Osteoblast (primary cell): ENCODE data around the gene IGDCC3. TPM values are rescaled to one million over a fixed set of nuclear protein-coding genes. Genes with fewer than 3 reads are reported as not detected.

Source experiments
- DNase-seq: peaks from one replicate; pipeline ENCODE4 v3.0.0; 2011; ENCODE audit warnings: low spot score, mixed read lengths; ENCODE audit not compliant: insufficient read length; ENCODE audit errors: missing footprints
- H2AFZ ChIP-seq: 2 replicates; pipeline ENCODE4 v1.6.0; 2011; ENCODE audit warnings: mild to moderate bottlenecking, low read length
- H3K27ac ChIP-seq: 2 replicates; pipeline ENCODE4 v1.5.1; 2011; ENCODE audit warnings: mild to moderate bottlenecking, low read depth, low read length, moderate library complexity
- H3K27me3 ChIP-seq: 2 replicates; pipeline ENCODE4 v1.6.0; 2012; ENCODE audit warnings: mild to moderate bottlenecking, control low read depth, inconsistent platforms, low read length, moderate library complexity; ENCODE audit not compliant: insufficient read depth
- H3K36me3 ChIP-seq: 2 replicates; pipeline ENCODE4 v1.5.1; 2011; ENCODE audit warnings: mild to moderate bottlenecking, low read length, control low read depth, moderate library complexity; ENCODE audit not compliant: insufficient read depth
- H3K4me1 ChIP-seq: 2 replicates; pipeline ENCODE4 v1.5.1; 2011; ENCODE audit warnings: mild to moderate bottlenecking, low read length, control low read depth, moderate library complexity; ENCODE audit not compliant: insufficient read depth
- H3K4me2 ChIP-seq: 2 replicates; pipeline ENCODE4 v1.6.0; 2011; ENCODE audit warnings: mild to moderate bottlenecking, low read length; ENCODE audit not compliant: insufficient read depth
- H3K4me3 ChIP-seq: fragments of 200-600 bp; sonication (generic); 3 replicates; pipeline ENCODE4 v1.5.1; 2012; ENCODE audit warnings: mild to moderate bottlenecking, low read length, inconsistent platforms; ENCODE audit not compliant: insufficient read depth
- H3K79me2 ChIP-seq: 2 replicates; pipeline ENCODE4 v1.6.0; 2012; ENCODE audit warnings: mild to moderate bottlenecking, low read length, control low read depth, inconsistent platforms; ENCODE audit not compliant: insufficient read depth
- H3K9me3 ChIP-seq: 2 replicates; pipeline ENCODE4 v1.5.1; 2011; ENCODE audit warnings: low read depth, low read length, control low read depth
- H4K20me1 ChIP-seq: 2 replicates; pipeline ENCODE4 v1.6.0; 2012; ENCODE audit warnings: mild to moderate bottlenecking, low read length, control low read depth; ENCODE audit not compliant: insufficient read depth
- total RNA-seq: library from RNA; depleted of rRNA; stranded (reverse); fragments of >200 nt; gene quantifications from 2 replicates; pipeline ENCODE4 v1.2.3, GENCODE V29; 2012
- TF ChIP-seq, protein P1 (sequence below): IDR thresholded peaks from 2 replicates; pipeline ENCODE4 v1.5.1; 2011; ENCODE audit warnings: mild to moderate bottlenecking, low read depth, low read length, moderate library complexity; ENCODE audit errors: extremely low read depth

The IGDCC3 gene
- total RNA-seq, 1 donor: not detected

DNA sequence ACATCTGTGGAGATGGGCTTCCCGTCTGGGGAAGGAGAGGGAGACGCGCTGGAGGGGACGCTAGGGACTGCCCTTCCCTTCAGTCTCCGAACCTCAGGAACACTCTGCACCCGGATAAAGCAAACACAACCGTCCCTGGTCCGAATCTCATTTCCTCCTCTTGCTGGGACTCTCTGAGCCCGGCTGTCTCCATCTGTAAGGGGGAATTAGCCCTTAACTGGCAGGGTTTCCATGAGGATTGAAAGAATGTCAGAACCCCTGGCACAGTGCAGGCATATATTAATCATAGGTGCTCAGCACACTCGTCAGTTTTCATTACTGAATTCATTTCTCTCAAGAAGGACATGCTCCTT, 19.1 kb upstream of the IGDCC3 start:
- Histone ChIP-seq H2AFZ (no peak overlapping the region), H3K27ac (no peak overlapping the region), H3K36me3 (no peaks in the 10 kb centered on the region), H4K20me1 (no peaks in the 10 kb centered on the region), H3K4me3 (no peak overlapping the region), H3K4me1 (no peaks in the 10 kb centered on the region), H3K4me2 (no peak overlapping the region), H3K27me3 (peaks cover 8% of the 10 kb centered on the region), H3K79me2 (no peaks in the 10 kb centered on the region), H3K9me3 (no peaks in the 10 kb centered on the region)
- TF ChIP-seq, protein P1, sequence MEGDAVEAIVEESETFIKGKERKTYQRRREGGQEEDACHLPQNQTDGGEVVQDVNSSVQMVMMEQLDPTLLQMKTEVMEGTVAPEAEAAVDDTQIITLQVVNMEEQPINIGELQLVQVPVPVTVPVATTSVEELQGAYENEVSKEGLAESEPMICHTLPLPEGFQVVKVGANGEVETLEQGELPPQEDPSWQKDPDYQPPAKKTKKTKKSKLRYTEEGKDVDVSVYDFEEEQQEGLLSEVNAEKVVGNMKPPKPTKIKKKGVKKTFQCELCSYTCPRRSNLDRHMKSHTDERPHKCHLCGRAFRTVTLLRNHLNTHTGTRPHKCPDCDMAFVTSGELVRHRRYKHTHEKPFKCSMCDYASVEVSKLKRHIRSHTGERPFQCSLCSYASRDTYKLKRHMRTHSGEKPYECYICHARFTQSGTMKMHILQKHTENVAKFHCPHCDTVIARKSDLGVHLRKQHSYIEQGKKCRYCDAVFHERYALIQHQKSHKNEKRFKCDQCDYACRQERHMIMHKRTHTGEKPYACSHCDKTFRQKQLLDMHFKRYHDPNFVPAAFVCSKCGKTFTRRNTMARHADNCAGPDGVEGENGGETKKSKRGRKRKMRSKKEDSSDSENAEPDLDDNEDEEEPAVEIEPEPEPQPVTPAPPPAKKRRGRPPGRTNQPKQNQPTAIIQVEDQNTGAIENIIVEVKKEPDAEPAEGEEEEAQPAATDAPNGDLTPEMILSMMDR: no peak
- peak; percentile 76 for DNase-seq

DNA sequence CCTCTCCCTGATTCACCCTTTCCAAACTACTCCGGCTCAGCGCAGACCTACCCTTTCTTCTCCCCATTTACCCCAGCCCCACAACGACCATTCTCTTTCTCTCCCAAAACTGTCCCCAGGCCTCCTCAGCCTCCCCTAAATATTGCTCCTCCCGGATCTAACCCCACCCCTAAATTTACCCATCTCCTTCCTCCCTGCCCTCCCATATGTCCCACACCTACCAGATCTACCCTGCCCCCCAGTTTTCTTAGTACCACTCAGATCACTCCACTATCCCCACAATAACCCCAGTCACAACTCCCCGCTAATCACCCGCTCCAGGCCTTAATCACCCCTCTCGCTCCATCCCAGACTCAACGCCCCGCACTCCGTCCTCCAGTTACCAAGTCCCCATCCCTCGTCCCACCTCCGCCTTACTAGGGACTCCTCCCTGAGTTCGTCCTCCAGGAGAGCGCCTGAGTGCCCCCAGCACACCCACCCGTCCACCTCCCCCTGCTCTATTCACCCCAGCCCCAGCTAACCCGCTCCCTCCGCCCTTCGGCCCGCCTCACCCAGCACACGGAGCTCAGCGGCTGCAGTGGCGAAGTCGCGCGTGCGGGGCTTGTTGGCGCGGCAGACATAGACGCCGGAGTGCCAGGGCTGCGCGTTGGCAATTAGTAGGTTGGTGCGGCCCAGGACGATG, 18.6 kb upstream of the IGDCC3 start:
- H3K79me2 ChIP-seq: no peaks in the 10 kb centered on the region
- no peak overlapping the region for H2AFZ ChIP-seq
- H3K27me3 ChIP-seq: peaks cover 8% of the 10 kb centered on the region
- H3K9me3 ChIP-seq: no peaks in the 10 kb centered on the region
- no peak overlapping the region for H3K4me3 ChIP-seq
- no peak overlapping the region for H3K4me2 ChIP-seq
- no peak overlapping the region for H3K27ac ChIP-seq
- TF ChIP-seq, protein P1: no peak
- H3K4me1 ChIP-seq: no peaks in the 10 kb centered on the region
- DNase-seq: peak; percentile 84
- H4K20me1 ChIP-seq: no peaks in the 10 kb centered on the region
- H3K36me3 ChIP-seq: no peaks in the 10 kb centered on the region

DNA sequence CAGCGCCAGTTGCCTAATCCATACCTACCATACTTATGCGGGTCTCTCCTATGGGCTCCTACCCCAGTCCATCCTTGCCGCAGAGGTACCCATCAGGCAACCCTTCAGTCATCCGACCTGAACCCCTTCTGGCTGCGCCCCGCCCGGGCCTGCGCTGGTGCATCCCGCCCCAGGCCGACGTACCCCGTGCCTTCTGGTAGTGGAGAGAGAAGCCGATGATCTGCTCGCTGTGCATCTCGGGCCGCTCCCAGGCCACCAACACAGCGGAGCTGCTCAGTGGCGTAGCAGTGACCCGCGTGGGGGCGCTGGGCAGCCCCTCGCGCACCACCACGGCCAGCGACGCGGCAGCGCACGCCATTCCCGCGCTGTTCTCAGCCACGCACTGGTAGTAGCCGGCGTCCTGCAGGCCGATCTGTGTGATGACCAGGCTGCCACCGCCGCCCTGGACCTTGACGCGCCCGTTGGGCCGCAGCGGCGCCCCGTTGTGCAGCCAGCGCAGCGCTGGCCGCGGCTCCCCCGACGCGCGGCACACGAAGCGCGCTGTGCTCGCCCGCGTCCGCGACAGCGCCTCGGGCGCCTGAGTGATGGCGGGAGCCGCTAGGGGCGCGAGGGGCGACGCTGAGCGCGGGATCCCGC, 17.9 kb upstream of the IGDCC3 start:
- Histone ChIP-seq H3K4me3 (no peak overlapping the region), H3K79me2 (no peaks in the 10 kb centered on the region), H3K9me3 (no peaks in the 10 kb centered on the region), H3K27me3 (peaks cover 8% of the 10 kb centered on the region), H3K27ac (no peak overlapping the region), H3K36me3 (no peaks in the 10 kb centered on the region), H3K4me2 (no peak overlapping the region), H3K4me1 (no peaks in the 10 kb centered on the region), H4K20me1 (no peaks in the 10 kb centered on the region), H2AFZ (no peak overlapping the region)
- TF ChIP-seq, protein P1: no peak
- no peak for DNase-seq

DNA sequence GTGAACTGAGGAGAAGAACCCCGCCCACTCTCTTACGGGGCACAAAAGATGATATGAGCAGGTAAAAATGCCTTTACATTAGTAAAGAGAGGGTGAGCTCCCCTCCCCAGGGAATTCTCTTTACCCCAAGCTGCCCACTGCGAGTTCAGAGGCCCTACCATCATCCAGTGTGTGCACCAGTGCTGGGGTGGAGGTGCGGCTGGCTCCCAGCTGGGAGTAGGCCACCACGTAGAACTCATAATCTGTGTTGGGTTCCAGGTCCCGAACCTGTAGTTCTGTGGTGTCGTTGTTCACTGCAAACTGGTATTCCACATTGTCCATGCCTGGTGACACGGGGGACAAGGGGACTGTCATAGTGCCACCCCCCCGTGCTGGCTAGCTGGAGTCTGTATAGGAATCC, 17.1 kb upstream of the IGDCC3 start:
- H3K79me2 ChIP-seq: no peaks in the 10 kb centered on the region
- H3K27me3 ChIP-seq: peaks cover 8% of the 10 kb centered on the region
- H3K4me3 ChIP-seq: no peak overlapping the region
- H3K36me3 ChIP-seq: no peaks in the 10 kb centered on the region
- no peaks in the 10 kb centered on the region for H4K20me1 ChIP-seq
- H3K4me1 ChIP-seq: no peaks in the 10 kb centered on the region
- H3K4me2 ChIP-seq: no peak overlapping the region
- H3K27ac ChIP-seq: no peak overlapping the region
- TF ChIP-seq, protein P1: no peak
- H3K9me3 ChIP-seq: no peaks in the 10 kb centered on the region
- peak; percentile 69 for DNase-seq
- no peak overlapping the region for H2AFZ ChIP-seq
